WTC11 (cell line): ENCODE measurements around the gene SOSTDC1. TPM values are rescaled to one million over a fixed set of nuclear protein-coding genes. Genes with fewer than 3 reads are reported as not detected.

Experiments
- ATAC-seq: fragments of 200-7000 bp; cut with Tn5 transposase; 2 replicates; pipeline ENCODE4 v1.10.0; 2021; ENCODE audit warnings: mild to moderate bottlenecking, moderate library complexity
- CTCF ChIA-PET: fragments of 300-600 bp; sonication (Branson Sonifier 250); formaldehyde crosslinking; loops from one replicate; lab custom pipeline; 2021; ENCODE audit warnings: antibody characterized with exemption; lab: Charles Lee
- POLR2A ChIA-PET: fragments of 350-600 bp; sonication (Branson Sonifier 250); formaldehyde crosslinking; loops from one replicate; lab custom pipeline; 2021; ENCODE audit warnings: antibody characterized with exemption; lab: Charles Lee
- DNase-seq: peaks from one replicate; pipeline ENCODE4 v3.0.0; 2021; ENCODE audit warnings: low spot score
- H3K27ac Mint-ChIP-seq: 2 replicates; pipeline ENCODE4 v1.8.0; 2021; ENCODE audit warnings: mixed read lengths
- H3K27me3 Mint-ChIP-seq: 2 replicates; pipeline ENCODE4 v1.8.0; 2021; ENCODE audit warnings: low read depth, mild to moderate bottlenecking, moderate library complexity, mixed read lengths
- H3K36me3 Mint-ChIP-seq: 2 replicates; pipeline ENCODE4 v1.8.0; 2021; ENCODE audit warnings: mixed read lengths
- H3K4me1 Mint-ChIP-seq: 2 replicates; pipeline ENCODE4 v1.8.0; 2022; ENCODE audit warnings: mixed read lengths
- H3K4me3 Mint-ChIP-seq: 2 replicates; pipeline ENCODE4 v1.8.0; 2021; ENCODE audit warnings: mild to moderate bottlenecking, moderate library complexity, mixed read lengths
- H3K9me3 Mint-ChIP-seq: 2 replicates; pipeline ENCODE4 v1.8.0; 2021; ENCODE audit warnings: mixed read lengths
- ETV6 ChIP-seq: sonication (generic); formaldehyde crosslinking; IDR thresholded peaks from 2 replicates; pipeline ENCODE4 v1.8.1; 2022; ENCODE audit warnings: mild to moderate bottlenecking, missing genetic modification reagents
- FOXJ3 ChIP-seq: sonication (generic); formaldehyde crosslinking; IDR thresholded peaks from 2 replicates; pipeline ENCODE4 v1.9.0; 2021; ENCODE audit warnings: missing genetic modification reagents, mild to moderate bottlenecking, borderline replicate concordance
- HMGXB4 ChIP-seq: sonication (generic); formaldehyde crosslinking; IDR thresholded peaks from 2 replicates; pipeline ENCODE4 v1.8.1; 2023; ENCODE audit warnings: mild to moderate bottlenecking, moderate library complexity, missing genetic modification reagents
- JUN ChIP-seq: sonication (generic); formaldehyde crosslinking; IDR thresholded peaks from 2 replicates; pipeline ENCODE4 v1.8.0; 2023; ENCODE audit warnings: mild to moderate bottlenecking, missing genetic modification reagents
- NFE2L1 ChIP-seq: sonication (generic); formaldehyde crosslinking; IDR thresholded peaks from 2 replicates; pipeline ENCODE4 v1.8.1; 2023; ENCODE audit warnings: missing genetic modification reagents
- PREB ChIP-seq: sonication (generic); formaldehyde crosslinking; IDR thresholded peaks from 2 replicates; pipeline ENCODE4 v1.8.1; 2022; ENCODE audit warnings: mild to moderate bottlenecking, missing genetic modification reagents, moderate library complexity, borderline replicate concordance
- TP53 ChIP-seq: sonication (generic); formaldehyde crosslinking; IDR thresholded peaks from 2 replicates; pipeline ENCODE4 v1.8.1; 2023; ENCODE audit warnings: mild to moderate bottlenecking, missing genetic modification reagents
- ZBTB43 ChIP-seq: sonication (generic); formaldehyde crosslinking; IDR thresholded peaks from 2 replicates; pipeline ENCODE4 v1.8.1; 2023; ENCODE audit warnings: mild to moderate bottlenecking, missing genetic modification reagents
- ZNF263 ChIP-seq: sonication (generic); formaldehyde crosslinking; IDR thresholded peaks from 2 replicates; pipeline ENCODE4 v1.8.1; 2022; ENCODE audit warnings: low read depth, mild to moderate bottlenecking, moderate library complexity, missing genetic modification reagents
- total RNA-seq: library from RNA; stranded (reverse); gene quantifications from 3 replicates; pipeline ENCODE4 v1.2.3, GENCODE V29; 2021
- TF ChIP-seq, protein P1 (sequence below): fragments of 250-450 bp; sonication (Bioruptor Pico); IDR thresholded peaks from 2 replicates; pipeline ENCODE4 v1.9.0; 2021; ENCODE audit warnings: mild to moderate bottlenecking, borderline replicate concordance
- TF ChIP-seq, protein P2 (sequence below): sonication (generic); formaldehyde crosslinking; IDR thresholded peaks from 2 replicates; pipeline ENCODE4 v1.8.1; 2022; ENCODE audit warnings: mild to moderate bottlenecking, moderate library complexity, missing genetic modification reagents
- TF ChIP-seq, protein P3 (sequence below): sonication (generic); formaldehyde crosslinking; IDR thresholded peaks from 2 replicates; pipeline ENCODE4 v1.8.1; 2022; ENCODE audit warnings: low read depth, mild to moderate bottlenecking, moderate library complexity, missing genetic modification reagents, borderline replicate concordance

Gene SOSTDC1
- total RNA-seq, 1 experiment from 2014 or later, result 0.15 TPM

DNA sequence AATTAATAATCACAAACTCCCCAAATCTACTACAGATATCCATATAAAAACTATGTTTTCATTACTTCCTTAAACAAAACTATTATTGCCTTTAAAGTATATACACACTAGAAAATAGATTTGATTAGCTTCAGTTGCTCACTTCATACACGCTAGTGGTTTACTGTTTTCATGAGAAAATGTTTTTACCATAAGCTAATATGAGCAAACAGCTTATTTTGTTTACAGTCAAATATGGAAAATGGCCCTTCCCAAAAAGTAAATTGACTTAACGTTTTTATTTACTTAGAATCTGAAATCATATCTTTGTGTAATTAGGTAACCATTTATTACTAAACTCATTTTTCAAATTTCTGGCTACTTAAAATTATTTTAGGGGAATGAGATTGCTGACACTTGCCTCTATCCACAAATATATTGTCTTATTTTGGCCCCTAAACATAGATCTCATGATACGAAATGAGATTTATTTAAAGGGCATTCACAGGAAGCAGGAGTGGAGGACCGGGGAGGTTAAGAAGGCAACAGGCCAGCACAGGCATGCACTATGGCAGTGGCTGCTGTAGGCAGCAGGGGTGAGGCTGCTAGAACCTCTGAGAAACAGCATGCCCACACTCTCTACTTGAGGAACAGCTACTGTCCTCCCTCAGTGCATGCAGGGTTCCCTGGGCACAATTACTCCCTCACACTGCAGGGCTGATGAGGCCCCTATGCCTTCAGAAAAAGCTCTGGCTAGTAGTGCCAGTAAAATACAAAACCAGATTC is 29.6 kb upstream of the SOSTDC1 start:
- POLR2A ChIA-PET, result no interaction called here
- H3K9me3 Mint-ChIP-seq, result no peaks in the 10 kb centered on the region
- CTCF ChIA-PET, result no interaction called here

DNA sequence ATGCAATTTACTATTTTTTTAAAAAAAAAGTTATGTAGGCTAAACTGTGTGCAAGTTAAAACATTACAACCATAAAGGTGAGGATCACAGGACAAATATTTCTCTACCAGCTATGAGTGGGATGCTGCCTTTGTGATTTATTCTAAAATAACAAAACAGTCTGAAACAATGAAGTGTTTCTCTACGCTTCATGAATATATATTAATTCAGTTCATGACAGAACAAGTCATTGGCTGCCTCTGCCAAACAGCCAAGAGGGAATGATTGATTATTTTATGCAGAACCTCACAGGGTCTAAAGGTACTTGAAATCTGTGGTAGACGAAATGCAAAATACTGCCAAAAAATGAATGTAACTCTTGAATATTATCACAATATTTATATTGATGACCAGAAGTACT is 29.0 kb upstream of the SOSTDC1 start:
- ATAC-seq (no peak), DNase-seq (no peak)
- Mint-ChIP-seq H3K4me3 (no peak overlapping the region), H3K36me3 (no peaks in the 10 kb centered on the region), H3K27ac (no peak overlapping the region), H3K27me3 (no peaks in the 10 kb centered on the region), H3K4me1 (no peaks in the 10 kb centered on the region), H3K9me3 (no peaks in the 10 kb centered on the region)
- ChIA-PET CTCF (no interaction called here), POLR2A (no interaction called here)
- TF ChIP-seq, protein P1, sequence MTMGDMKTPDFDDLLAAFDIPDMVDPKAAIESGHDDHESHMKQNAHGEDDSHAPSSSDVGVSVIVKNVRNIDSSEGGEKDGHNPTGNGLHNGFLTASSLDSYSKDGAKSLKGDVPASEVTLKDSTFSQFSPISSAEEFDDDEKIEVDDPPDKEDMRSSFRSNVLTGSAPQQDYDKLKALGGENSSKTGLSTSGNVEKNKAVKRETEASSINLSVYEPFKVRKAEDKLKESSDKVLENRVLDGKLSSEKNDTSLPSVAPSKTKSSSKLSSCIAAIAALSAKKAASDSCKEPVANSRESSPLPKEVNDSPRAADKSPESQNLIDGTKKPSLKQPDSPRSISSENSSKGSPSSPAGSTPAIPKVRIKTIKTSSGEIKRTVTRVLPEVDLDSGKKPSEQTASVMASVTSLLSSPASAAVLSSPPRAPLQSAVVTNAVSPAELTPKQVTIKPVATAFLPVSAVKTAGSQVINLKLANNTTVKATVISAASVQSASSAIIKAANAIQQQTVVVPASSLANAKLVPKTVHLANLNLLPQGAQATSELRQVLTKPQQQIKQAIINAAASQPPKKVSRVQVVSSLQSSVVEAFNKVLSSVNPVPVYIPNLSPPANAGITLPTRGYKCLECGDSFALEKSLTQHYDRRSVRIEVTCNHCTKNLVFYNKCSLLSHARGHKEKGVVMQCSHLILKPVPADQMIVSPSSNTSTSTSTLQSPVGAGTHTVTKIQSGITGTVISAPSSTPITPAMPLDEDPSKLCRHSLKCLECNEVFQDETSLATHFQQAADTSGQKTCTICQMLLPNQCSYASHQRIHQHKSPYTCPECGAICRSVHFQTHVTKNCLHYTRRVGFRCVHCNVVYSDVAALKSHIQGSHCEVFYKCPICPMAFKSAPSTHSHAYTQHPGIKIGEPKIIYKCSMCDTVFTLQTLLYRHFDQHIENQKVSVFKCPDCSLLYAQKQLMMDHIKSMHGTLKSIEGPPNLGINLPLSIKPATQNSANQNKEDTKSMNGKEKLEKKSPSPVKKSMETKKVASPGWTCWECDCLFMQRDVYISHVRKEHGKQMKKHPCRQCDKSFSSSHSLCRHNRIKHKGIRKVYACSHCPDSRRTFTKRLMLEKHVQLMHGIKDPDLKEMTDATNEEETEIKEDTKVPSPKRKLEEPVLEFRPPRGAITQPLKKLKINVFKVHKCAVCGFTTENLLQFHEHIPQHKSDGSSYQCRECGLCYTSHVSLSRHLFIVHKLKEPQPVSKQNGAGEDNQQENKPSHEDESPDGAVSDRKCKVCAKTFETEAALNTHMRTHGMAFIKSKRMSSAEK, result no peak
- TF ChIP-seq ZNF263 (CRISPR knock-in tag) (no peak), FOXJ3 (CRISPR knock-in tag) (no peak), ETV6 (no peak), JUN (CRISPR knock-in tag) (no peak), NFE2L1 (CRISPR knock-in tag) (no peak), TP53 (CRISPR knock-in tag) (no peak)
- TF ChIP-seq, protein P2, sequence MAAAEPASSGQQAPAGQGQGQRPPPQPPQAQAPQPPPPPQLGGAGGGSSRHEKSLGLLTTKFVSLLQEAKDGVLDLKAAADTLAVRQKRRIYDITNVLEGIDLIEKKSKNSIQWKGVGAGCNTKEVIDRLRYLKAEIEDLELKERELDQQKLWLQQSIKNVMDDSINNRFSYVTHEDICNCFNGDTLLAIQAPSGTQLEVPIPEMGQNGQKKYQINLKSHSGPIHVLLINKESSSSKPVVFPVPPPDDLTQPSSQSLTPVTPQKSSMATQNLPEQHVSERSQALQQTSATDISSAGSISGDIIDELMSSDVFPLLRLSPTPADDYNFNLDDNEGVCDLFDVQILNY (CRISPR knock-in tag), result no peak
- TF ChIP-seq, protein P3, sequence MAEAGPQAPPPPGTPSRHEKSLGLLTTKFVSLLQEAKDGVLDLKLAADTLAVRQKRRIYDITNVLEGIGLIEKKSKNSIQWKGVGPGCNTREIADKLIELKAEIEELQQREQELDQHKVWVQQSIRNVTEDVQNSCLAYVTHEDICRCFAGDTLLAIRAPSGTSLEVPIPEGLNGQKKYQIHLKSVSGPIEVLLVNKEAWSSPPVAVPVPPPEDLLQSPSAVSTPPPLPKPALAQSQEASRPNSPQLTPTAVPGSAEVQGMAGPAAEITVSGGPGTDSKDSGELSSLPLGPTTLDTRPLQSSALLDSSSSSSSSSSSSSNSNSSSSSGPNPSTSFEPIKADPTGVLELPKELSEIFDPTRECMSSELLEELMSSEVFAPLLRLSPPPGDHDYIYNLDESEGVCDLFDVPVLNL, result no peak

More for the DNA sequence above, 29.6 kb upstream of the SOSTDC1 start:
- H3K27me3 Mint-ChIP-seq, result no peaks in the 10 kb centered on the region
- no peak for DNase-seq
- no peaks in the 10 kb centered on the region for H3K4me1 Mint-ChIP-seq
- no peak overlapping the region for H3K27ac Mint-ChIP-seq
- no peak overlapping the region for H3K4me3 Mint-ChIP-seq
- TF ChIP-seq ZBTB43 (CRISPR knock-in tag), result no peak
- TF ChIP-seq HMGXB4 (CRISPR knock-in tag), result no peak
- no peak for TF ChIP-seq PREB (CRISPR knock-in tag)
- no peaks in the 10 kb centered on the region for H3K36me3 Mint-ChIP-seq
- peak; percentile 41; the same call in 1 of the 2 replicates for ATAC-seq
